Astrocyte of the cerebellum (primary cell): ENCODE data around the gene OR9I1.

Experiments
- DNase-seq: peaks from one replicate; pipeline ENCODE4 v3.0.0-alpha.2; 2011; ENCODE audit warnings: low read depth
- H3K4me3 ChIP-seq: 2 replicates; pipeline ENCODE4 v1.5.1; 2011; ENCODE audit warnings: mild to moderate bottlenecking, low read depth, low read length, moderate library complexity
- CTCF ChIP-seq: IDR thresholded peaks from 2 replicates; pipeline ENCODE4 v1.5.1; 2012; ENCODE audit warnings: low read length, low read depth, moderate library complexity, mild to moderate bottlenecking; ENCODE audit errors: missing control alignments
- in situ Hi-C: cut with HindIII; loops from 2 replicates; pipeline ENCODE4 v1.10.0; 2017; ENCODE audit warnings: low sequenced_read_pairs

Gene OR9I1

GRCh38 chr11:58125469-58125868 lies at the start of gene OR9I1:
TSS of gene OR9I1 (minus strand) at chr11:58125530. CDS start at chr11:58119444, 6,086 bp downstream.
- in situ Hi-C loops, result no loop called here
- no peak within 1 kb of the TSS for H3K4me3 ChIP-seq
- DNase-seq, result no peak
- no peak for TF ChIP-seq CTCF

GRCh38 chr11:58165504-58166106 lies 40.3 kb upstream of the OR9I1 start:
- DNase-seq, result no peak
- TF ChIP-seq CTCF, result no peak
- H3K4me3 ChIP-seq, result no peak overlapping the region
- in situ Hi-C loops, result no loop called here

- no peak for DNase-seq
- TF ChIP-seq CTCF, result no peak
- in situ Hi-C loops, result no loop called here
- no peak overlapping the region for H3K4me3 ChIP-seq
Measured at GRCh38 chr11:58164990-58165389, 39.7 kb upstream of the OR9I1 start.

GRCh38 chr11:58164389-58164788 lies 39.1 kb upstream of the OR9I1 start:
- in situ Hi-C loops, result no loop called here
- no peak overlapping the region for H3K4me3 ChIP-seq
- no peak for TF ChIP-seq CTCF
- DNase-seq, result no peak

GRCh38 chr11:58152781-58153180 lies 27.5 kb upstream of the OR9I1 start:
- H3K4me3 ChIP-seq, result no peak overlapping the region
- in situ Hi-C loops, result no loop called here
- no peak for DNase-seq
- no peak for TF ChIP-seq CTCF

GRCh38 chr11:58142761-58143160 lies 17.4 kb upstream of the OR9I1 start:
- no peak for DNase-seq
- H3K4me3 ChIP-seq, result no peak overlapping the region
- TF ChIP-seq CTCF, result no peak
- in situ Hi-C loops, result no loop called here
